ENCODE data around the gene RUNX1. TPM values are rescaled to one million over a fixed set of nuclear protein-coding genes. Genes with fewer than 3 reads are reported as not detected.
A peak's percentile ranks its signal among the peaks of the same experiment; 100 is the strongest.

Gene RUNX1
- total RNA-seq, 1 donor from 2014 or later = 18.7 TPM

DNA sequence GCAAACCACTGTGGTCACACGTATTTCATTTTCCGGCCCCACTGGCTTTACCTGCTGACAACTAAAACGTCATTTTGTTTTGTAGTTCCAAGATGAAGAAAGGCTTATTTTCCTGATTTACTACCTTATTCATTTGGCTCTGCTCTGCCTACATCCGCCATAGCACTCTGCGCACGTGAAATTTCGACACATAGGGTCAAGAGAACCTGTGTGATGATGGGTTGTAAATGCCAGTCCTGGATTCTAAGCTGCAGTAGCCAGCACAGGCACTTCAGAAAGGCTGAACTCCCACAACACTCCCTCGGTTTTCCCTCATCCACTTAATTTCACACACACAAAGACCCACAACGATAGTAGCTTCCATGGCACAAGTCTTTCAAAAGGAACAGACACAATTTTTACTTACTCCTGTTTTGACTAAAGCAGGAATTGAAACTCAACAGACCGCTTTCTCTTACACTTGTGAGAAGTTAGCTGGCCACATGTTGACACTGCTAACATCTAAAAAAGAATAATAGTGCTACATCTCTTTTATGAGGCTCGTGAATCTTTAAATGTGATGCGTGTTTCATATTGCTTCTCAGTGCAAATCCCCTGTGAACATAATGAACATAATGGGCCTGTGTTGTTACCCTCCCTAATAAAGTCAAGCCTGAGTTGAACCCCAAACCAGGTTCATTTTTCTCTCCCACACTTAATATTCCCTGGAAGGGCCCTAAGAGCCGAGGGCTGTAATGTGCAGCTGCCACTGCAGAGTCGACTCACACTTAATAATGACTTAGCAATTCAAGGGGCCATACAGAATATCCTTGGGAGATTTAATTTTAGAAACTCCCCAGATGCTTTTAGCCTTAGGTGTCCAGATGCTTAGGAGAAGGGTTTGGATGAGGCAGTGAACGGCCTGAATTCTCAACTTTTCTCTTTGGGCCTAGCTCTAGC, 1.5 kb upstream of the RUNX1 start:
- H3K27me3 Mint-ChIP-seq (ENCODE audit: unreplicated experiment) = peaks cover 4% of the 10 kb centered on the region
- H3K9me3 Mint-ChIP-seq (ENCODE audit: unreplicated experiment) = no peaks in the 10 kb centered on the region
- H3K27ac Mint-ChIP-seq (ENCODE audit: unreplicated experiment) = no peak overlapping the region
- TF ChIP-seq, protein P1, sequence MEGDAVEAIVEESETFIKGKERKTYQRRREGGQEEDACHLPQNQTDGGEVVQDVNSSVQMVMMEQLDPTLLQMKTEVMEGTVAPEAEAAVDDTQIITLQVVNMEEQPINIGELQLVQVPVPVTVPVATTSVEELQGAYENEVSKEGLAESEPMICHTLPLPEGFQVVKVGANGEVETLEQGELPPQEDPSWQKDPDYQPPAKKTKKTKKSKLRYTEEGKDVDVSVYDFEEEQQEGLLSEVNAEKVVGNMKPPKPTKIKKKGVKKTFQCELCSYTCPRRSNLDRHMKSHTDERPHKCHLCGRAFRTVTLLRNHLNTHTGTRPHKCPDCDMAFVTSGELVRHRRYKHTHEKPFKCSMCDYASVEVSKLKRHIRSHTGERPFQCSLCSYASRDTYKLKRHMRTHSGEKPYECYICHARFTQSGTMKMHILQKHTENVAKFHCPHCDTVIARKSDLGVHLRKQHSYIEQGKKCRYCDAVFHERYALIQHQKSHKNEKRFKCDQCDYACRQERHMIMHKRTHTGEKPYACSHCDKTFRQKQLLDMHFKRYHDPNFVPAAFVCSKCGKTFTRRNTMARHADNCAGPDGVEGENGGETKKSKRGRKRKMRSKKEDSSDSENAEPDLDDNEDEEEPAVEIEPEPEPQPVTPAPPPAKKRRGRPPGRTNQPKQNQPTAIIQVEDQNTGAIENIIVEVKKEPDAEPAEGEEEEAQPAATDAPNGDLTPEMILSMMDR (IDR thresholded peaks at IDR 0.05; ENCODE audit: unreplicated experiment) = no peak
- no peaks in the 10 kb centered on the region for H3K36me3 Mint-ChIP-seq (ENCODE audit: low read depth, unreplicated experiment)
- DNase-seq (ENCODE audit: low spot score) = no peak
- peaks cover 34% of the 10 kb centered on the region for H3K4me1 Mint-ChIP-seq (ENCODE audit: unreplicated experiment)
- no peak overlapping the region for H3K4me3 Mint-ChIP-seq (ENCODE audit: unreplicated experiment)

DNA sequence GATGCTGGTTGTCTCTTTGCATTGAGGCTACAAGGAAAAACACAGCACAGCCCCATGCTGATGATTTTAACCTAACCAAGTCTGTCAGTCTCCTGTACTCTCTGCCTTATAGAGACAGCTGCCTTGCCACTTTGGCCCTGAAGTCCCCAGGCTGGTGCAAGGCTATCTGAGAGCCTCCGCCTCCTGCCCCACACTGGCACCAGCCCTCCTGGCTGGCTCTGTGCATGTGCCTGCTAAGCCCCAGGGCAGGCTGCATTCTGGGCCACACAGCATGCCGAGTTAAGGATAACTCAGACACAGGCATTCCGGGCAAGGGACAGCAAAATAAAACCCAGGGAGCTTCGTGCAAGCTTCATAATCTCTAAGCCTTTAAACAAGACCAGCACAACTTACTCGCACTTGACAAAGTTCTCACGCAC, 910 bp downstream of the RUNX1 start:
- Mint-ChIP-seq H3K4me3 (ENCODE audit: unreplicated experiment) (no peak overlapping the region), H3K36me3 (ENCODE audit: low read depth, unreplicated experiment) (no peaks in the 10 kb centered on the region), H3K27ac (ENCODE audit: unreplicated experiment) (no peak overlapping the region), H3K27me3 (ENCODE audit: unreplicated experiment) (peaks cover 6% of the 10 kb centered on the region), H3K4me1 (ENCODE audit: unreplicated experiment) (peaks cover 38% of the 10 kb centered on the region), H3K9me3 (ENCODE audit: unreplicated experiment) (no peaks in the 10 kb centered on the region)
- no peak for DNase-seq (ENCODE audit: low spot score)
- TF ChIP-seq, protein P1 (IDR thresholded peaks at IDR 0.05; ENCODE audit: unreplicated experiment) = no peak

DNA sequence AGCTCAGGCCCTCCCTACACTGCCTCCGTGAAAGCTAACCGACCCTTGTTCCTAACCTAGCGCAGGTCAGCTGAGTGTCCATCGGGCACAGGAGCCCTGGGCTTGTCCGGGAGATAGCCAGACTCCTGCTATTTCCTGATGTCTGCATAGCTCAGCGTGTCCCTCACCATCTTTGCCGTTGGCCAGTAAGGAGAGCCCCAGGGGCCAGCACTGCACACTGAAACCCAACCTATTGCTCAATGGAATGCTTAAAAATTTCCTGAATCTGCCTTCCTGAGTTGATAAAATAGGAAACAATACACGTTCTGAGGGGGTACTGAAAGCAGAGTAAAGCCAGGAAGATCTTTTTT, 2.2 kb downstream of the RUNX1 start:
- Mint-ChIP-seq H3K4me1 (ENCODE audit: unreplicated experiment) (peaks cover 38% of the 10 kb centered on the region), H3K27ac (ENCODE audit: unreplicated experiment) (peak overlapping the region; percentile 15), H3K27me3 (ENCODE audit: unreplicated experiment) (peaks cover 6% of the 10 kb centered on the region), H3K4me3 (ENCODE audit: unreplicated experiment) (no peak overlapping the region), H3K36me3 (ENCODE audit: low read depth, unreplicated experiment) (no peaks in the 10 kb centered on the region), H3K9me3 (ENCODE audit: unreplicated experiment) (no peaks in the 10 kb centered on the region)
- DNase-seq (ENCODE audit: low spot score) = peak; percentile 57
- TF ChIP-seq, protein P1 (IDR thresholded peaks at IDR 0.05; ENCODE audit: unreplicated experiment) = no peak

DNA sequence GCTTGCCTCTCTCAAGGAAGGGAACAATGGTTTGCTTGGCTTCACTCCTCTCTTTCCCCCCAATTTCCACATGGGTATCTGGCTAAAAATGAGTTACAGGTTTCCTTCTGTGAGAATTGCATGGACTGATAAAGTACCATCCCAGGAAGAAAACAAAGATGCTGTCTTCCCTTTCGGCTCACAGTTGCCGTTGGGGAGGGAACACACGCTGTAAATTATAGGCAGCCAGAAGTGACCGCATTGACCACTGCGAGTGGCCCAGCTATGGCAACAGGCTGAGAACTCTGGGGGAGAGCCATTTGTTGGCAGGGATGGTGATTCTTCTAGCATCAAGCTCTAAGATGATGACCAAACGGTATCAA, 2.9 kb downstream of the RUNX1 start:
- no peak for DNase-seq (ENCODE audit: low spot score)
- peaks cover 38% of the 10 kb centered on the region for H3K4me1 Mint-ChIP-seq (ENCODE audit: unreplicated experiment)
- no peaks in the 10 kb centered on the region for H3K36me3 Mint-ChIP-seq (ENCODE audit: low read depth, unreplicated experiment)
- TF ChIP-seq, protein P1 (IDR thresholded peaks at IDR 0.05; ENCODE audit: unreplicated experiment) = no peak
- H3K9me3 Mint-ChIP-seq (ENCODE audit: unreplicated experiment) = no peaks in the 10 kb centered on the region
- H3K4me3 Mint-ChIP-seq (ENCODE audit: unreplicated experiment) = no peak overlapping the region
- peaks cover 6% of the 10 kb centered on the region for H3K27me3 Mint-ChIP-seq (ENCODE audit: unreplicated experiment)
- no peak overlapping the region for H3K27ac Mint-ChIP-seq (ENCODE audit: unreplicated experiment)

DNA sequence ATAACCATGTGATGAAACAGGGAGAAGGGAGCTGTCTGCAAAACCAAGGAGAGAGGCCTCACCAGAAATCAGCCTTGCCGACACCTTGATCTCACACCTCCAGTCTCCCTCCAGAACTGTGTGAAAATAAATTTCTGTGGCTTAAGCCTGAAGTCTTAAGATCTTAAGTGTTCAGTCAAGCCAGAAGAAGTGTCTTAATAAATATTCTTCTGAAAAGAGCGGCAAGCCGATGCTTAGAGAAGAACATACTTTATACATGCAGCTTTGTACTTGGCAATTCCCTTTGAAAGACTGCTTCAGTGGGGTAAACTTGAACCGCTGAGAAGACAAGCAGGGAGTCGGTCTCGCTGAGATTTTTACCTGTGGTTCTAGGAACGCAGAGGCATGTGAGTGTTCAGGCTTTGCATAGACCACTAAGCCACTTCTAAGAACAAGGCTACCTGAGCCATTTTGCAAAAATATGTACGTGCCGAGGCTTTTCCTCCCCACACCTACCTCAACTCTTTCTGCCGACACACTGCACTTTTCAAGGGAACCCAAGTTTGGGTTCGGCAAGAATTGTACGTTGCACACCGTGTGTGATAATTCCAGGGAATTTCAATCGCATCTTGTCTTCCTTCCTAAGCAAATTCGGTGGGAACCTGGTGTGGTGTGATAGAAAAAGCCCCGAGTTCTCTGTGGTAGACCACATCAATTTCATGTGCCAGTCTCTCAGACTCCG, 3.4 kb downstream of the RUNX1 start:
- no peak overlapping the region for H3K27ac Mint-ChIP-seq (ENCODE audit: unreplicated experiment)
- no peak overlapping the region for H3K4me3 Mint-ChIP-seq (ENCODE audit: unreplicated experiment)
- no peak for DNase-seq (ENCODE audit: low spot score)
- TF ChIP-seq, protein P1 (IDR thresholded peaks at IDR 0.05; ENCODE audit: unreplicated experiment) = no peak
- peaks cover 6% of the 10 kb centered on the region for H3K27me3 Mint-ChIP-seq (ENCODE audit: unreplicated experiment)
- no peaks in the 10 kb centered on the region for H3K36me3 Mint-ChIP-seq (ENCODE audit: low read depth, unreplicated experiment)
- H3K9me3 Mint-ChIP-seq (ENCODE audit: unreplicated experiment) = no peaks in the 10 kb centered on the region
- H3K4me1 Mint-ChIP-seq (ENCODE audit: unreplicated experiment) = peaks cover 38% of the 10 kb centered on the region
